Measurements from ENCODE around the gene PSME1.

The PSME1 gene

DNA sequence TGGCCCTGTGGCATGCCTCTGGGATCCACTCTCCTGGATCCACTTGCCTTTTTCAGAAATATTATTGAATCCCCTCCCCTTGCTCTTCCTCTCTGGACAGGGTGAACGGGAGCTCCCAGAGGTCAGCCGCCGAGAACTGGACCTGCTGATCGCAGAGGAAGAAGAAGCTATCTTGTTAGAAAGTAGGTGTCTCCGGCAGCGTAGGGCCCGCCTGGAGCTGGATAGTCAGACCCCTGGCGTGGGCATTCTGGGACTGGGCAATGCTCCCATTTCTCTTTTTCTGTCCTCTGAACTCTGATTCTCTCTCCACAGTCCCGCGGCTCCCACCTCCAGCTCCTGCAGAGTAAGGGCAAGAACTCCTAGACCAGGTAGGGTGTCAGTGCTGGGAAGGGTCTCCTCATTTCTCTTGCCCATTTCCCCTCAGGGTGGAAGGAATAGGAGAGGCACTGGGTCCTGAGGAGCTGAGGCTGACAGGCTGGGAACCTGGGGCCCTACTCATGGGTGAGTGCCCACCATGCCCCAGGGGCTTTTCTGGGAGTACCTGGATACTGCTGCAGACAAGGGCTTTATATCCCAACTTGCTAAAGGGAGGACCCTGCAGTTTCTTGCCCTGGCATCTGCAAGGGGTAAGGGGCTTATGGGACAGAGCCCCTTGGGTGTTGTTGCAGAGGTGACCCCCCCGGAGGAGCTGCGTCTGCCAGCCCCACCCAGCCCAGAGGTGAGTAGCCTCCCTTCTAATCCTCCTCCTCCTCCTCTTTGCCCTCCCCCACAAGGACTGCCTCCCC, 41.2 kb downstream of the PSME1 start:
- DNase-seq = no peak

DNA sequence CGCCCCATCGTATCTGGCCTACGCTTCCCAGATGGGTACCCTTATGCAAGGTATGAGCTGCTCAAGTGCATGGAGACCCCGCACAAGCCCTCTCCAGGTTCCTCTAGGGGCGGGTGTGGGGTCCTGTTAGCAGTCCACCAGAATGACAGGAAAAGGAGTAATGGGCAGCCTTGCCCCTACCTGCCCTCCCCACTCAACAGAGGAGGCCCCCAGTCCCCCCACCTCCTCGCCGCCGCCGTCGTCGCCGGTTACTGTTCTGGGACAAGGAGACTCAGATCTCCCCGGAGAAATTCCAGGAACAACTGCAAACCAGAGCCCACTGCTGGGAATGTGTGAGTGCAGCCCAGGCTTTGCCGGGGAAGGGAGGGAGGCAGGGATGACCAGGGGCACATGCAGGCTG, 41.9 kb downstream of the PSME1 start:
- DNase-seq = no peak

DNA sequence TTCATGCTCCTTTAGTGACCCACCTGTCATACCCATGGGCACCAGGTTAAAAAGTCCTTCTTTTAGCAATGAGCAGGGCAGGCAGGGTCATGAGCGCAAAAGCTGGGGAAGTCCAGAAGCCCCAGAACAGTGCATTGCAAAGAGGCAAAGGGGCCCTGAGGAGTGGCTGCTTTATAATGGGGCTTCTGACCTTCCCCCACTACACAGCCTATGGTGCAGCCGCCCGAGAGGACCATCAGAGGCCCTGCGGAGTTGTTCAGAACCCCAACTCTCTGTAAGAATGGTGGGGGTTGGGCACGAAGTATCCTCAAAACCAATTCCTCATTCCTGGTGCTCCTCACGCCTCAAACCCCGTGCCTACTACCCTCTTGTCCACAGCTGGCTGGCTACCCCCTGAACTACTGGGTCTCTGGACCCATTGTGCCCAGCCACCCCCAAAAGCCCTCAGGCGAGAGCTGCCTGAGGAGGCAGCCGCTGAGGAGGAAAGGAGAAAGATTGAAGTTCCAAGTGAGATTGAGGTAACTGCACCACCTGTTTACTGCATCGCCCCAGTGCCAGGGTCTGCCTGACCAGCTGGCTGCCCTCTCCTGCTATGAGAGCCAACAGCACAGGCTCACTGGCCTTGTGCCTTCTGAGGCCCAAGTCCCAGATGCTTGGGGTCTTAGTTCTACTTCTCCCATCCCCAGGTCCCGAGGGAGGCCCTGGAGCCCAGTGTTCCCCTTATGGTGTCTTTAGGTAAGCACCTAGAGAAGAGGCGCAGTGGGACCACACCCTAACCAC, 42.6 kb downstream of the PSME1 start:
- no peak for DNase-seq

DNA sequence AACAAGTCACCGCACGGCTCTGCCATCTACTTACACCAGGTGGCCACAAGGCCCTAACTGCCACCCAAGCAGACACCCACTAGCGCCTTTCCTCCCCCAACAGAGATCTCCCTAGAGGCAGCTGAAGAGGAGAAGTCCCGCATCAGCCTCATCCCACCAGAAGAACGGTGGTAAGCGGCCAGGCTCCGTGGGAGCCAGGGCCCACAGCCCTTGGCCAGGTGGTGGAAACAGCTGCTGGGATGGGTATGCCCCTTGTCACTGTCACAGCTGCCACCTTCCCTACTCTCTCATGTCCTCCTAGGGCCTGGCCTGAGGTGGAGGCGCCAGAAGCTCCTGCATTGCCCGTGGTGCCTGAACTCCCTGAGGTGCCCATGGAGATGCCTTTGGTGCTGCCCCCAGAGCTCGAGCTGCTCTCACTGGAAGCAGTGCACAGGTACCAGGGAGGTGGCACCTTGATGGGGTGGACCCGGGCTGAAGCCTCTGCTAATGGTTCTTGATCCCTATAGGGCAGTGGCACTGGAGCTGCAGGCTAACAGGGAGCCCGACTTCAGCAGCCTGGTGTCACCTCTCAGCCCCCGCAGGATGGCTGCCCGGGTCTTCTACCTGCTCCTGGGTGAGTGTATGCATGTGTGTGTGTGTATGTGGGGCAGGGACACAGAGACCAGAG, 43.4 kb downstream of the PSME1 start:
- no peak for DNase-seq

DNA sequence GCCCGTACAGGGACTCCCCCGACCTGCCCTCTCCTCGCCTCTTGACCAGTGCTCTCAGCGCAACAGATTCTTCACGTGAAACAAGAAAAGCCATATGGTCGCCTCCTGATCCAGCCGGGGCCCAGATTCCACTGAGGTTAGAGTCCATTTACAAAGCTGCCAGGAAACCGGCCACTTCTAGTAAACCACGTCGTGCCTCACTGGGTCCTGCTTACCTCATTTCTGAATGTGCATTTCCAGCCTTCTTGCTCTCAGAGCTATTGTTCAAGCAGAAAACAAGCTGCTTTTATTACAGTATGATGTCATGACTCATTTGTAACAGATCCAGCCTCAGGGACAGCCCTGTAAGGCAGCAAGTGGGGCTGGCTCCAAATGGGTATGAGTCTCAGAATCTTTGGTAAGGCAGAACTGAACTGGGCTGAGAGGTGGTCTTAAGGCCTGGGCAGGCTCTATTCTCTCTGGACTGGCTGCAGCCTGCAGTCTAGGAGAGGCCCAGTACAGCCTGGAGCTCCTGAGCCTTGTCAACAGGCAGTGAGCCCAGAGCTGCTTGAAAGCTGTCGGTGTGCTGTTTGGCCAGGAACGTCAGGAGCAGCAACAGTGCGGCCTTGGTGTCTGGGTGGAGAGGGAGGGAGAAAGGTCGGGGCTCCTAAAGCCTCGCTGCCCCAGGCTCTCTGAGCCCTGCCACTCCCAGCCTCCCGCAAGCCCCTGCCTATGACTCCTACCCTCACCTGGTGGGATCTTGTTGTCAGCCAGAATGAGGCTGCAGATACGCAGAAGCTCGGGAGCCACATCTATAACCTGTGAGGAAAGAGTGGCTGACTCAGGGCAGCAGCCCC, 44.2 kb downstream of the PSME1 start:
- DNase-seq = no peak

- no peak for DNase-seq
Observed at GRCh38 chr14:24181371-24182077, 45.5 kb downstream of the PSME1 start.

DNA sequence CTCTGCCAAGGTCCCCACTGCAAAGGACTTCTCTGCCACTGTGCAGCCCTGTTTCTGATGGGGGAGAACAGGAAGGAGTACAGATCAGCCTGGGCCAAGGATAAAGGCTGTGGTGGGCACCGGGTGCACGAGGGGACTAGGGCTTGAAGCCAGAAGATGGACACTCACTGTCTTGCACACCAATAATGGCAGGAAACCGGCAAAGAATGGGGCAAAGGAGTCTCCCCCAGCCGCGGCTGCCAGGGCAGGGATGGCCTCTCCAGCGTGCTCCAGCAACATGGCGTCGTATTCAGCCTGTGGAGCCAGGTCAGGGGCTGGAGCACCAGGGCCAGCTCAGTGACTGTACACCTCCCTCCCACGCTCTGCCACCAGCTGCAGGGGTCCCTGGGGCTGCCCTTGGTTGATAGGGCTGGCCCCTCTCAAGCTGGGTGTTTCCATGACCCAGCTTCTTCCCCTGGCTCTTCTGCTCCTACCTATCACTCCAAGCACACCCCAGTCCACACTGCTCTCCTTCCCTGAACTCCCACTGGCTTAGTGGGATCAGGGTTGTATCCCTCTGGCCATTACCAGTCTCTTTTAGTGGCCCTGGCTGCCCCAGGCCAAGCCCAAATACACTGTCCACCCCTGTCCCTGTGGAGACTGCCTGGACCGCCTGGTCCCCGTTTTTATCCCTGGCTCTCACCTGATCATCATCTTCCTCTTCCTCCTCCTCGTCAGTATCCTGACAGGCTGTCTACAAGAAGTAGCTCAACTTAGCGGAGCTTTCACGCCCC, 46.3 kb downstream of the PSME1 start:
- DNase-seq = no peak

GRCh38 chr14:24183014-24183481, 47.1 kb downstream of the PSME1 start:
- DNase-seq = no peak

- no peak for DNase-seq
Observed at GRCh38 chr14:24184104-24184970, 48.3 kb downstream of the PSME1 start.

- DNase-seq = no peak
Observed at GRCh38 chr14:24185026-24185425, 49.0 kb downstream of the PSME1 start.

DNA sequence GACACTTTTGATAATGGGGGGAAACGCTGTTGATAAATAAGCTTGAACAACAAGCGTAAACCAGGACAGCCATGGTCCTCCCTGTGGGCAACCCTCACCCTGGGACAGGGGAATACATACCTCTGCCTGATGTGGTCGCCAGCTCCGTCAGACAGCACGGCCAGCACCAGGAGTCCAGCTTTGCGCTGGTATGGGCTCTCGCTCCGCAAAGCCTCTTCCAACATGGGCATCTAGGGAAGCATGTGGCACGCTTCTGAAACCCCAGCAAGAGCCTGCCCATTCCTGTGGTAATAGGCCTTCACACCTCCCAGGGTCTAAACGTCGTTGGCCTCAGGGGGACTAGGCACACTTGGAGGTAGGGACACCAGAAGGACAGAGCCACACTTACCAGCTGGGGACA, 49.7 kb downstream of the PSME1 start:
- no peak for DNase-seq

- DNase-seq = no peak
Observed at GRCh38 chr14:24186831-24187538, 51.0 kb downstream of the PSME1 start.

DNA sequence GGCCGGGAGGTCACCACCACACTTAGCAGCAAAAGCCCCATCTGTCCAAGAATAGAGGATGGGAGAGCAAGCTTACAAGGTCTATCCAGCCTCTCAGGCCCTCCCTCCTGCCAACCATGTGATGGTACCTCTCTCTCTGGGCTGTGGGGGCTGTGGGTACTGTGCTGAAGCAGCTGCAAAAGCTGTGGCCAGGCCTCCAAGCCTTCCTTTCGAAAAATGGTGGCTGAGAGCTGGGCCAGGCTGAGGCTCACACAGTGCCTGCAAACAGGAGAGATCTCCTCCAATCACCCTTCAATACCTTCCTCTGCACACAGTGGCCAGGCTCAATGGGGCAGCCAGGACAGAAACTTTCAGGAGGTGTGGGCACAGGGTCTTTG, 51.5 kb downstream of the PSME1 start:
- DNase-seq = no peak

Measured in GDM1 (cell line).